Measurements from ENCODE around the gene SLC5A9.

DNA sequence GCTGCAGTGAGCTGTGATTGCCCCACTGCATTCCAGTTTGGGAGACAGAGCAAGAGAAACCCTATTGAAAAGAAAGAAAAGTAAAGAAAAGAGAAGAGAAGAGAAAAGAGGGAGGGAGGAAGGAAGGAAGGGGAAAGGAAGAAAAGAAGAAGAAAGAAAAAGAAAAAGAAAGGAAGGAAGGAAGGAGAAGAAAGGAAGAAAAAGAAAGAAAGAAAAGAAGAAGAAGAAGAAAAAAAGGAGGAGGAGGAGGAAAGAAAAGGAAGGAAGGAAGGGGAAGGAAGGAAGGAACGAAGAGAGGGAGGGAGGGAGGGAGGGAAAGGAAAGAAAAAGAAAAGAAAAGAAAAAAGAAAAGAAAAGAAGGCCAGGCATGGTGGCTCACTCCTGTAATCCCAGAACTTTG is 10.2 kb downstream of the SLC5A9 start:
- TF ChIP-seq CTCF (IDR thresholded peaks at IDR 0.05; ENCODE audit: low read depth, low read length) (no peak), EZH2phosphoT487 (IDR thresholded peaks at IDR 0.05; ENCODE audit: low read depth) (no peak)

All from OCI-LY3 (cell line).